AG08395 (cell line): ENCODE measurements around the gene COG2.
"Not testable (repeated sequence)": the region's sequence is repeated elsewhere in the genome, so short reads cannot be mapped to it uniquely, and the experiment has no call there.

Source experiments
- DNase-seq: peaks from one replicate; pipeline ENCODE4 v3.0.0; 2012; ENCODE audit warnings: mixed read lengths, low spot score

Gene COG2

GRCh38 chr1:230679192-230679591 lies 36.9 kb downstream of the COG2 start:
- no peak for DNase-seq

GRCh38 chr1:230679825-230680224 lies 37.5 kb downstream of the COG2 start:
- DNase-seq = no peak

GRCh38 chr1:230680300-230681025 lies 38.2 kb downstream of the COG2 start:
- no peak for DNase-seq

GRCh38 chr1:230681599-230681998 lies 39.3 kb downstream of the COG2 start:
- peak; percentile 62 for DNase-seq

DNA sequence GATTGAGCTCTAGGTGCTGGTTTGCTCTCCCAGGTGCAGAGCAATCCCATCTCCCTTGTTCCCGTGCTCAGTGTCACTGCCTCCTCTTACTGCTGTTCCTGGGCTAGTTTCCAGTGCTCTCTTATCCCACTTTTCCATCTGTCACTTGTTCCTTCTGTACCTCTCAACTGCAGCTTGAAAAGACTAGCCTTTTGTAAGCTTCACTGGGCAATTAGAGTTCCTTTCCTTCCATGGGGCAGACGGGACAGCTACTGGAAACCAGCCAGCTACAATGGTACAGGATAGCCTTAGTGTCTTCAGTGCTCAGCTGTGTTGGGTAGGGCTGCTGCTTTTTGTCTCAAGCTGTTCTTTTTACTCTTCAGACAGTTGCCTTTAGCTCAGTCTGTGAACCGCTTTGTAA lies 40.0 kb downstream of the COG2 start:
- DNase-seq = no peak

DNA sequence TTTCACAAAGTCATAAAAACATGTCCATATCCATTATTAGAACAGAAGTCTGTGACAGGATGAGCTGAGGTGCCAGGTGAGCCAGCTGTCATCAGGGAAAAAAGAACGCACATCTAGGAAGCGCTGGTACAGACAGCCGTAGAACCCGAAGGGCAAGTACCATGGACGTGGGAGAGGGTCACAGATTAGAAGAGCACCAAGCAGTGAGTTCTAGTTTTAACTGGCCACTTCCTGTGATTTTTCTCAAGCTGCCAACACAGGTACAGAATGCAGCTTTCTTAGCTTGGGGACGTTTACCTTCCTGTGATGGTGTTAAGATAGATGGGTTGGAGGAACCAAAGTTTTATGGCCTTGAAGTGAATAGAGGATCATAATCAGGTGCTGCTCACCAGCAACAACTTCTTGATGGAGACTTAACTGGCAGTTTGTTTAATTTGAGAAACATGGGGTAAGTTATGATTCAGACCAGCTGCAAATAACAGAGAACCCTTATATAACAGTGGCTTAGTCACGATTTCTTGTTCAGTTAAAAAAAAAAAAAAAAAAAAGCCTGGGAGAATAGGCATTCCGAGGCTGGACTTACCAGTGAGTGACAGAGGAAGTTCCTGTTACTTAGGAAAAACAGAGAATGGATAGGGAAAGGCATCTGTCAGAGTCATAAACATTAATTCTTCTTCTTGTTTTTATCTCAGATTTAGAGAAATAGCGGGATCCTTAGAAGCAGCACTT lies 40.8 kb downstream of the COG2 start:
- DNase-seq = peak; percentile 79

DNA sequence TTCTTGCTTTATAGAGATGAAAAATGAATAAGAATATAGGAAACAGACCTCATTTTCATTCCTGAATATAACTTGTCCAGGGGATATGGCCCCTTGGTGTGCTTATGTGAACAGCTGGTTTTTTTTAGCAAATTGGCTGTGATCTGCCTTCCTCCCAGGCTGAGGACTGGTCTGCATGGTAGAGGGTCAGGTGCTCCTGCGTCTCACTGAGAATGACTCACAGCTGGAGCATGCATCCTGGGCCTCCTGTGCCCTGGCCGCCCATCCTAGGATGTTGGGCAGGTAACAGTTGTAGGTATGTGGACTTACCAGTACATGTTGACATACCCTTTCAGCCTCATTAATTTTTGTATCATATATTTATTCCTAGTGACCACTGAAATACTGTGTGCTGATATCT lies 41.9 kb downstream of the COG2 start:
- DNase-seq = no peak

- DNase-seq = no peak
These were observed 42.7 kb downstream of the COG2 start for GRCh38 chr1:230684998-230685397.

- DNase-seq = no peak
These were observed 44.5 kb downstream of the COG2 start for GRCh38 chr1:230686747-230687146.

- no peak for DNase-seq
These were observed 47.8 kb downstream of the COG2 start for GRCh38 chr1:230690101-230690500.

GRCh38 chr1:230691615-230692014 lies 49.3 kb downstream of the COG2 start:
- no peak for DNase-seq

DNA sequence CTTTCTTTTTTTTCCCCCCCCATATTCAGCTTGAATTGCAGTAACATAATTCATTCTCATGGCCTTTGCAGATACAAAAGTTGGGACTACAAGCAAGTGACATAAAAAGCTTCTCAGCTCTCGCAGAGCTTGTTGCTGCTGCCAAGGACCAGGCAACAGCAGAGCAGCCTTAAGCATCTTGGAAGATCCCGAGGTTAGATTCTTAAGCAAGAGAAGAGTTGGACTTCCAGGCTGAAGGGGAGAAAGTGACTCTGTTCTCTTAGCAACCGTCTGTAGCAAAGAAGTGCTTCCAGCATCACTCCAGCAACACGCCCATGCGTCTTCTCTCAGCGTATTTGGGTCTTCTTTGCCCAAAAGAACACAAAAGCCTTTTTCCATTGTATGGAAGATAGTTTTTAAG lies 50.9 kb downstream of the COG2 start:
- DNase-seq = no peak

DNA sequence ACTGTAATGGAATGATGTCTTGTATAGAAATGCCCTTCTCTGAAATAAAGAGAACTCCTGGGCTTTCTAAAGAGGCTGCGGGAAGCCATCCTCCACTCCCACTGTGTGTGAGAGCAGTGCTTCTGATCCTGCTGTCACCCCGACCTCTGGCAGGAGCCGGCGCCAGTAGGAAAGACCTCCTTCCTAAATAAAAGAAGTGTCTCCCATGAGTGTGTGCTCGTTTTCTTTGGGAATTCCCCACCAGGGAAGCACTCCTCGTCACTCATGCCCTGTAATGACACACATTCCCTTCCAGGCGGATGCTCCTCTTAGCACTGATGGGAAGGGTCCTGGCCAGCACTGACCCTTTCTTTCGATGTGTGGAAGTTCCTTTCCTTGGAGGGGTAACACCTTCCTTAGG lies 51.5 kb downstream of the COG2 start:
- no peak for DNase-seq

DNA sequence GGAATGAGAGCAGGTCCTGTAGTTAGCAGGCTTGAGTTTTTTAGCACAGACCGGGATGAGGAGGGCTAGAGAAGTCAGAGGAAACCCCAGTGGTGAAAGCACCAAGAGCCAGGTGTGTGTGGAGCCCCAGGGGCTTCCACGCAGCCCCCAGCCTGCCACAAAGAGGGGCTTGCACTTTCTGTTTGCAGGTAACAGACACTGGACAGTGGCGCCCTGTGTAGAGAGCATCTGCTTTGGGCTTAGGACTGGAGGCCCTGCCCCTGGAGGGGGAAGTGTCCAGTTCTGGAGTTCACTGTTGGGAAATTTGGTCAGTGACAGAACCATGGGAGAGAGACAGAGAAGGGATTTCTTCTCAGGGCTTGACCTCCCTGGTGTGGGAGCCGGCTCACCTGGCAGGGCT lies 52.2 kb downstream of the COG2 start:
- DNase-seq = no peak

- DNase-seq = no peak
These were observed 52.7 kb downstream of the COG2 start for GRCh38 chr1:230694991-230695390.

DNA sequence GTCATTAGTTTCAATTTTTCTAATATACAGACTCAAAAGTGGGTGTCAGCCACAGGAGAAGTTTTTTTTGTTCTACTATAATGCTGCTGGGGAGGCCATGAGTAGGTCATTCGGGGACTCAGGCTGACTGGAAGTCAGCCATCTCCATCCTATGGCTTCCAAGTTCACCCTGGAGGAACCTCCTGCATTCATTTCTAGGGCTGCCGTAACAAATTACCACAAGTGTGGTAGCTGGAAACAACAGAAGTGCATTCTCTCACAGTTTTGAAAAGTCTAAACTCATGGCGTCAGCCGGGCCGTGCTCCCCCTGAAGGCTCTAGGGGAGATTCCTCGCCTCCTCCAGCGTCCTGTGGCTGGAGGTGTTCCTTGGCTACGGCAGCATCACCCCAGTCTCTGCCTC lies 53.9 kb downstream of the COG2 start:
- DNase-seq = no peak

GRCh38 chr1:230696722-230697437 lies 54.6 kb downstream of the COG2 start:
- DNase-seq = peak; percentile 50

DNA sequence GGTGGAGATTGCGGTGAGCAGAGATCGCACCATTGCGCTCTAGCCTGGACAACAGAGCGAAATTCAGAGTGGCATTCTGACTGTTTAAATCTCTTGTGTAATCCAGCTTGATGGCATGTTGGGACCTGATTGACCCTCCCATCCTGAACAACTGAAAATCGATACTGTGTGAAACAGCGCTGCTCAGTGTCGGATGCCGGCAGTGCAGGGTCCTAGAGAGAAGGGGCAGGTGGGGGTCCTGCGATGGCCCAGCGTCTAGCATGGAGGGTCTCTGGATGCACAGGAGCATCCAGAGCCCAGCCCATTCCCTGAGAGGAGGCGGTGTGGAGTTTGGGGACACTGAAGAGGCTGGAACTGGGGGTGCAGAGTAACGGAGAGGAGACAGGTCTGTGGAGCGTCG lies 55.8 kb downstream of the COG2 start:
- DNase-seq = no peak

GRCh38 chr1:230698964-230699363 lies 56.7 kb downstream of the COG2 start:
- DNase-seq = not testable (repeated sequence)

- DNase-seq = no peak
These were observed 57.4 kb downstream of the COG2 start for GRCh38 chr1:230699716-230700115.

DNA sequence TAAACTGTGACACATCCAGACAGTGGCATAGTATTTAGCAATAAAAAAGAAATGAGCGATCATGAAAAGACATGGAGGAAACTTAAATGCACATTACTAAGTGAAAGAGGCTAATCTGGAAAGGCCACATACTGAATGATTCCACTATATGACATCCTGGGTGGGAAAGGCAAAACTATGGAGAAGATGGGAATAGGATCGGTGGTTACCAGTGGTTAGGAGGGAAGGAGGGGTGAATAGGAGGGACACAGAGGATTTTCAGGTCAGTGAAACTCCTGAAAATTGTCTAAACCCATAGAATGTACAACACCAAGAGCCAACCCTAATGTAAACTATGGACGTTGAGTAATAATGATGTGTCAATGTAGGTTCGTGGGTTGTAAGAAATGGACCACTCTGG lies 57.9 kb downstream of the COG2 start:
- no peak for DNase-seq

DNA sequence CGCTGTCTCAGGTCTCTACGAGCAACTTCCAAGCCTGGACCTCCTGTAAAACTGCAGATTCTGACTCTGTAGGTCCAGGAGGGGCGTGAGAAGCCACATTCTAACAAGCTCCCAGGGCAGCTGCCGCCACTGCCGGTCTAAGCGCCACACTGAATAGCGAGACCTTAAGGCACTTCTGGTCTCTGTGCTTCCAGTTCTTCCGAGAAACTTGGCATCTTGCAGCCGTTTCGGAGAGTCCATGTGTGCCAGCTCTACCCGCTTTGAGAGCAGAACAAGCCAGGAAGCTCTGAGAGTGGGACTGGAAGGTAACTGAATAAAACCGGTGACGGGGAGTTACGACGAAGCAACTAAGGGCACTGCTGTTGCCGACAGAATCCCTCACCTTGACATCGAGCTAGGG lies 59.2 kb downstream of the COG2 start:
- no peak for DNase-seq
